IgD-negative memory B cell (primary cell): Measurements from ENCODE around the gene CARD11. TPM values are rescaled to one million over a fixed set of nuclear protein-coding genes. Genes with fewer than 3 reads are reported as not detected.

Source experiments
- H3K27ac Mint-ChIP-seq, 3 donors: one replicate each; pipeline ENCODE4 v1.8.0; 2020 to 2022; ENCODE audit warnings: mild to moderate bottlenecking in 3 of 3, mixed read lengths in 3 of 3, moderate library complexity in 1 of 3
- H3K27me3 Mint-ChIP-seq: one replicate; pipeline ENCODE4 v1.8.0; 2021; ENCODE audit warnings: mixed read lengths
- H3K36me3 Mint-ChIP-seq: one replicate; pipeline ENCODE4 v1.8.0; 2020; ENCODE audit warnings: mild to moderate bottlenecking, mixed read lengths
- H3K4me1 Mint-ChIP-seq, 3 donors: one replicate each; pipeline ENCODE4 v1.8.0; 2020 to 2022; ENCODE audit warnings: mixed read lengths in 3 of 3, mild to moderate bottlenecking in 1 of 3
- H3K4me3 Mint-ChIP-seq, 4 donors: one replicate each; pipeline ENCODE4 v1.8.0; 2020 to 2022; ENCODE audit warnings: mild to moderate bottlenecking in 4 of 4, mixed read lengths in 4 of 4, moderate library complexity in 3 of 4
- H3K9me3 Mint-ChIP-seq, 3 donors: one replicate each; pipeline ENCODE4 v1.8.0; 2020 to 2021; ENCODE audit warnings: mixed read lengths in 3 of 3, mild to moderate bottlenecking in 1 of 3
- polyA plus RNA-seq: library from polyadenylated mRNA; unstranded; fragments of 300-500 nt; fragmentation: Illumina TruSeq; gene quantifications from one replicate; pipeline ENCODE4 v1.2.3, GENCODE V29; 2021

The CARD11 gene
- polyA plus RNA-seq, 1 donor from 2014 or later = 52.4 TPM

- H3K4me3 Mint-ChIP-seq = no peak overlapping the region
- no peak overlapping the region for H3K27ac Mint-ChIP-seq
- peaks cover 29 to 39% (median 32%) of the 10 kb centered on the region in 3 donors for H3K4me1 Mint-ChIP-seq
- peaks cover 2% of the 10 kb centered on the region for H3K36me3 Mint-ChIP-seq
- H3K27me3 Mint-ChIP-seq = no peaks in the 10 kb centered on the region
- H3K9me3 Mint-ChIP-seq = peaks cover 0 to 11% (median 2%) of the 10 kb centered on the region in 3 donors
These were observed 27.2 kb upstream of the CARD11 start for GRCh38 chr7:3070908-3071307.

DNA sequence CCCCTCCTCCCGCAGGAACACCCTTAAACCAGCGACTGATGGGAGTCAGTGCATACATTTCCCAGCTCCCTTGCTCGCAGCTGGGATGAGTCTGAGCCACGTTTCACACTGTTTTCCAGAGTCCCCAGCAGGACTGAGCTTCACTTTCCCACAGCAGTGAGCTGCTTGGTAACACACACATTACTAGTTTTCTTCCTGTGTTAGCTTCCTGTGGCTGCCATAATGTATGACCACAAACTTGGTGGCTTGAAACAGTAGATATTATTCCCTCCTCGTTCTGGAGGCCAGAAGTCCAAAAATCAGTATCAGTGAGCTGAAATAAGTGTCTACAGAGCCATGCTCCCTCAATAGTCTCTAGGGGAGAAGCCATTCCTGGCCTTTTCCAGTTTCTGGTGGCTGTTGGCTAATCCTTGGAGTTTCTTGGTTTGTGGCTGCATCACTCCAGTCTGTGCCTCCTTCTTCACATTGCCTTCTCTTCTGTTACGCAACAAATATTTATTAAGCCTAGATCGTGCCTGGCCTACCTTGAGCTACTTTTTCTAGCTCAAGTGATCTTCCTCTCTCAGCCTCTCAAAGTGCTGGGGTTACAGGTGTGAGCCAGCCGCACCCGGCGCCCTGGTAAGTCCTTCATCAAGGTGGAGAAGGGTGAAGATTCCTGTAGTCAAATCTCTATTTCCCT, 26.2 kb upstream of the CARD11 start:
- peaks cover 2% of the 10 kb centered on the region for H3K36me3 Mint-ChIP-seq
- peaks cover 0 to 7% (median 2%) of the 10 kb centered on the region in 3 donors for H3K9me3 Mint-ChIP-seq
- H3K27ac Mint-ChIP-seq = peak overlapping the region in 1 of 3 donors; percentile 29
- H3K4me3 Mint-ChIP-seq = peak overlapping the region in 1 of 4 donors; percentile 20
- no peaks in the 10 kb centered on the region for H3K27me3 Mint-ChIP-seq
- peaks cover 36 to 46% (median 39%) of the 10 kb centered on the region in 3 donors for H3K4me1 Mint-ChIP-seq

GRCh38 chr7:3068530-3068929, 24.9 kb upstream of the CARD11 start:
- Mint-ChIP-seq H3K27ac (peak overlapping the region in 2 of 3 donors; percentile 36 to 73), H3K4me3 (peak overlapping the region in 1 of 4 donors; percentile 26), H3K4me1 (peaks cover 36 to 46% (median 37%) of the 10 kb centered on the region in 3 donors), H3K9me3 (peaks cover 0 to 7% (median 2%) of the 10 kb centered on the region in 3 donors), H3K27me3 (no peaks in the 10 kb centered on the region), H3K36me3 (peaks cover 2% of the 10 kb centered on the region)

- Mint-ChIP-seq H3K9me3 (peaks cover 0 to 7% (median 2%) of the 10 kb centered on the region in 3 donors), H3K27ac (peak overlapping the region in 1 of 3 donors; percentile 47), H3K4me3 (peak overlapping the region in 1 of 4 donors; percentile 72), H3K27me3 (no peaks in the 10 kb centered on the region), H3K36me3 (peaks cover 2% of the 10 kb centered on the region), H3K4me1 (peaks cover 36 to 48% (median 41%) of the 10 kb centered on the region in 3 donors)
These were observed 24.1 kb upstream of the CARD11 start for GRCh38 chr7:3067606-3068380.

GRCh38 chr7:3067193-3067592, 23.5 kb upstream of the CARD11 start:
- Mint-ChIP-seq H3K4me3 (peak overlapping the region in 1 of 4 donors; percentile 53), H3K9me3 (peaks cover 0 to 7% (median 2%) of the 10 kb centered on the region in 3 donors), H3K27me3 (no peaks in the 10 kb centered on the region), H3K36me3 (no peaks in the 10 kb centered on the region), H3K27ac (peak overlapping the region in 1 of 3 donors; percentile 47), H3K4me1 (peaks cover 36 to 48% (median 38%) of the 10 kb centered on the region in 3 donors)

DNA sequence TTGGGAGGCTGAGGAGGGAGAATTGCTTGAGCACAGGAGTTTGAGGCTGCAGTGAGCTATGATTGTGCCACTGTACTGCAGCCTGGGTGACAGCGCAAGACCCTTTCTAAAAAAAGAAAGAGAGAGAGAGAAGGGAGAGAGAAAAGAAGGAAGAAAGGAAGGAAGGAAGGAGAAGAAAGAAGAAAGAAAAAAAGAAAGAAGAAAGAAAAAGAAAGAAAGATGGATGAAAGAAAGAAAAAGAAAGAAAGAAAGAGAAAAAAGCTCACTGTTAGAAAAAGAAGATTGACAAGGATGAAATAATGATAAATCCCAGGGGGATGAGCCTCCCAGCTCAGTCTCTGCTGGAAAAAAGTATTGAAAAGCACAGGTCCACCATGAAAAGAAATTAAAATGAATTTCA, 22.8 kb upstream of the CARD11 start:
- H3K4me1 Mint-ChIP-seq = peaks cover 36 to 48% (median 38%) of the 10 kb centered on the region in 3 donors
- no peak overlapping the region for H3K27ac Mint-ChIP-seq
- peak overlapping the region in 1 of 4 donors; percentile 54 for H3K4me3 Mint-ChIP-seq
- no peaks in the 10 kb centered on the region for H3K27me3 Mint-ChIP-seq
- no peaks in the 10 kb centered on the region for H3K36me3 Mint-ChIP-seq
- peaks cover 2 to 10% (median 4%) of the 10 kb centered on the region in 3 donors for H3K9me3 Mint-ChIP-seq

GRCh38 chr7:3065724-3066143, 22.1 kb upstream of the CARD11 start:
- H3K27ac Mint-ChIP-seq = peak overlapping the region in 2 of 3 donors; percentile 2 to 81
- H3K9me3 Mint-ChIP-seq = peaks cover 2 to 5% (median 4%) of the 10 kb centered on the region in 3 donors
- H3K36me3 Mint-ChIP-seq = no peaks in the 10 kb centered on the region
- no peaks in the 10 kb centered on the region for H3K27me3 Mint-ChIP-seq
- peak overlapping the region in 2 of 4 donors; percentile 4 to 54 for H3K4me3 Mint-ChIP-seq
- peaks cover 36 to 48% (median 38%) of the 10 kb centered on the region in 3 donors for H3K4me1 Mint-ChIP-seq

DNA sequence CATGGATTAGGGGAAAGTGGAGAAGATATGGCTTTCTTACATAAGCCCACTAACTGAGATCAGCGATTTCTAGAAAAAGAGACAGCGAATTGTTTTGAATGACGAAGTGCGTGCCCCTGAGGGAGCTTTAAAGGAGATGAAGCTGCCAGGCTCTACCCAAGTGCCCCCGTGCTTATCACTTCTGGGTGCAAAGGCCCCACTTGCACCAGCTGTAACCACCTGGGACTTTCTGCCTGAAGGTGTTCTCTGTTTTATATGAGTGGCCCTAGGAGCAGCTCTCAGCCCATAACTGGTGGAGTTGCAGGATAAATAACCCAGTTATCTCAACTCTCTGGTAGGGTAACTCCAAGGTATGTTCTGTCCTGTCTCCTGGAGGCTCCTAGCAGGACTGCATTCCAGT, 20.4 kb upstream of the CARD11 start:
- Mint-ChIP-seq H3K4me1 (peaks cover 33 to 37% (median 36%) of the 10 kb centered on the region in 3 donors), H3K9me3 (peaks cover 0 to 5% (median 4%) of the 10 kb centered on the region in 3 donors), H3K36me3 (no peaks in the 10 kb centered on the region), H3K27ac (no peak overlapping the region), H3K4me3 (peak overlapping the region in 1 of 4 donors; percentile 61), H3K27me3 (no peaks in the 10 kb centered on the region)

GRCh38 chr7:3063016-3063753, 19.5 kb upstream of the CARD11 start:
- H3K9me3 Mint-ChIP-seq = peaks cover 0 to 5% (median 4%) of the 10 kb centered on the region in 3 donors
- H3K27ac Mint-ChIP-seq = peak overlapping the region in 1 of 3 donors; percentile 90
- H3K36me3 Mint-ChIP-seq = no peaks in the 10 kb centered on the region
- H3K27me3 Mint-ChIP-seq = no peaks in the 10 kb centered on the region
- peaks cover 26 to 28% (median 28%) of the 10 kb centered on the region in 3 donors for H3K4me1 Mint-ChIP-seq
- peak overlapping the region in 1 of 4 donors; percentile 86 for H3K4me3 Mint-ChIP-seq

DNA sequence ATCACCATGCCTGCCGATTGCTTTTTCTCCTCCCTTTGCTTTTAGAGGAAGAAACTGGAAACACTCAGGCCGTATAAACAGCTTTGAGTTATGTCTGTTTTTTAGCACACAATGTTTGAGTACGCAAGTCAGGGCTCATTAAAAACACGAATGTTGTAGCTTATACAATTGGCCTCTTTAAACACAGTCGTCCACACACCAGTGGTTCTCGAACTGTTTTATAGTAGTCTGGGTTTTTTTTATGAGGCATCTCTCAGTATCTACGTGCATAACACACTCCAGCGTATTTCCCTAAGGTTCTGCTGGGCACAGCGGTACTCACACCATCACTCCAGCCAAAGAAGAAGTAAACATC, 13.4 kb upstream of the CARD11 start:
- H3K4me1 Mint-ChIP-seq = no peaks in the 10 kb centered on the region
- H3K27me3 Mint-ChIP-seq = peaks cover 10% of the 10 kb centered on the region
- H3K36me3 Mint-ChIP-seq = no peaks in the 10 kb centered on the region
- H3K4me3 Mint-ChIP-seq = no peak overlapping the region
- peaks cover 1 to 17% (median 7%) of the 10 kb centered on the region in 3 donors for H3K9me3 Mint-ChIP-seq
- H3K27ac Mint-ChIP-seq = no peak overlapping the region

GRCh38 chr7:3056234-3057065, 12.8 kb upstream of the CARD11 start:
- H3K4me1 Mint-ChIP-seq = no peaks in the 10 kb centered on the region
- H3K4me3 Mint-ChIP-seq = no peak overlapping the region
- H3K9me3 Mint-ChIP-seq = peaks cover 1 to 13% (median 4%) of the 10 kb centered on the region in 3 donors
- H3K27ac Mint-ChIP-seq = no peak overlapping the region
- H3K27me3 Mint-ChIP-seq = peaks cover 10% of the 10 kb centered on the region
- no peaks in the 10 kb centered on the region for H3K36me3 Mint-ChIP-seq

- Mint-ChIP-seq H3K4me3 (no peak overlapping the region), H3K27me3 (peaks cover 10% of the 10 kb centered on the region), H3K9me3 (peaks cover 4 to 19% (median 6%) of the 10 kb centered on the region in 3 donors), H3K4me1 (no peaks in the 10 kb centered on the region), H3K36me3 (no peaks in the 10 kb centered on the region), H3K27ac (no peak overlapping the region)
These were observed 12.0 kb upstream of the CARD11 start for GRCh38 chr7:3055626-3056025.

DNA sequence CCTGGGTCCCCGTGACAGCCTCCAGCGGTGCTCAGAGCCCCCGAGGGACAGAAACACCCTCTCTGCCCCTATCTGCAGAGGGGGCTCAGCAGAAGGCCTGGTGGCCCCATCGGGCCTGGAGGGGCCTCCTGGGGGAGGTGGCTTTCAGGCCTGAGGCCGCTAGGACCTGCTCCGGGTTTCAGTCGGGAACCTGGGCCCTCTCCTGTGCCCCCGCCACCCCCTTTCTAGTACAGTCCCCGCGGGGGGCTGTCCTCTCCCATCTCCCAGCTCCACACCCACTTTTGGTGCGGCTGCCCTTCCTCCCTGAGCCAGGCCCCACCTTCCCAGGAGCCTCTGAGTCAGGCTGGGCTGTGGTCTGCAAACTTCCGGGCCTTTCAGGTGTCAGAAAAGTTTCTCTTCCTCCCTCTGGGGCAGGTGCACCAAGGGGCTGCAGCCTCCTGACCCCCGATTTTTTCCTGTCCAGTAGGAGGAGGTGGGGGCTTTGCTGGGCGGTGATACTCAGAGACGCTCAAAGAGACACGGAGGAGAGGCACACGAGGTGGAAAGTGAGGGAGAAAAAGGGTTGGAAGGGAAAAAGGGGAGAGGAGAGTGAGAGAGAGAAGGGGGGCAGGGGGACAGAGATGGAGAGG, 692 bp downstream of the CARD11 start:
- Mint-ChIP-seq H3K9me3 (no peaks in the 10 kb centered on the region), H3K27ac (peak overlapping the region; percentile 82 to 97 (median 96)), H3K36me3 (peaks cover 3% of the 10 kb centered on the region), H3K4me3 (peak overlapping the region; percentile 82 to 99 (median 94)), H3K4me1 (peaks cover 31 to 38% (median 34%) of the 10 kb centered on the region in 3 donors), H3K27me3 (no peaks in the 10 kb centered on the region)
